ENCODE data around the gene EPHA5.
"Not testable (repeated sequence)": the region's sequence is repeated elsewhere in the genome, so short reads cannot be mapped to it uniquely, and the experiment has no call there.

The EPHA5 gene

DNA sequence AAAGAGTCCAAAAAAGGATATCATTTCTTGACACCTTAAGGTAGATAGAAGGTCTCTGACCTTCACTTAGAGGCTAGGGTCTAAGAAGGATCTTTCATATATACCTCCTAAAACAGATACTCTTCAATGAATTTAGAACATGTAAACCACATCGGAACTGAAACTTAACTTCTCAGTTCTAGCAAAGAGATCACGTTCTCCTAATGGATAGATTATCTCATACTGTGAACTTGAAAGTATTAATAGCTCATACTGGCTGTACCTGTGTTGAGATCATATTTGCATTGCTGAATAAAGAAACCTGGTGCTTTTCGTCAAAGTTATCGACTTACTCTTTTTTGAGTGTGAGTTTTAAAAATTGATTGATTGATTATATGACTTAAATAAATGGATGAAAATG lies 353.8 kb downstream of the EPHA5 start:
- H3K4ac ChIP-seq (ENCODE audit: low read depth, low read length) = no peak overlapping the region
- H3K4me3 ChIP-seq (ENCODE audit: low read depth, low read length) = no peak overlapping the region
- no peak overlapping the region for H4K12ac ChIP-seq (ENCODE audit: low read depth, low read length)
- WGBS (ENCODE audit: extremely low coverage, insufficient coverage, insufficient read length) = no CpG with 5 or more reads among the region's 4 CpGs
- no peaks in the 10 kb centered on the region for H3K9me3 ChIP-seq (ENCODE audit: insufficient read depth, low read depth, low read length)
- H3K27me3 ChIP-seq (ENCODE audit: insufficient read depth, low read length) = no peaks in the 10 kb centered on the region
- no peaks in the 10 kb centered on the region for H3K79me1 ChIP-seq (ENCODE audit: low read length)
- H4K91ac ChIP-seq (ENCODE audit: low read depth, low read length) = no peak overlapping the region
- no peak overlapping the region for H2AFZ ChIP-seq (ENCODE audit: insufficient read depth, low read length, poor library complexity)
- no peak overlapping the region for H4K8ac ChIP-seq (ENCODE audit: low read depth, low read length)
- H3K14ac ChIP-seq (ENCODE audit: low read length) = no peak overlapping the region
- H3K4me1 ChIP-seq (ENCODE audit: control insufficient read depth in 1 of 2, insufficient read depth in 2 of 2, low read length in 2 of 2) = no peaks in the 10 kb centered on the region
- H3K23ac ChIP-seq (ENCODE audit: low read length) = no peak overlapping the region
- H2BK120ac ChIP-seq (ENCODE audit: insufficient read depth, low read length, poor library complexity) = no peak overlapping the region
- no peaks in the 10 kb centered on the region for H3K36me3 ChIP-seq (ENCODE audit: control insufficient read depth in 1 of 2, insufficient read depth in 2 of 2, low read length in 2 of 2)
- no peak overlapping the region for H3K27ac ChIP-seq (ENCODE audit: low read depth, low read length)
- no peak overlapping the region for H3K4me2 ChIP-seq (ENCODE audit: low read length)
- no peak overlapping the region for H3K18ac ChIP-seq (ENCODE audit: low read length)
- H2BK5ac ChIP-seq (ENCODE audit: low read depth, low read length, poor library complexity) = no peak overlapping the region
- DNase-seq = no peak
- H2AK5ac ChIP-seq (ENCODE audit: low read length) = no peak overlapping the region
- H2BK12ac ChIP-seq (ENCODE audit: low read length) = no peak overlapping the region
- H3K9ac ChIP-seq (ENCODE audit: low read length) = no peak overlapping the region
- H3K79me2 ChIP-seq (ENCODE audit: control insufficient read depth, insufficient read depth, low read length, poor library complexity) = no peaks in the 10 kb centered on the region

DNA sequence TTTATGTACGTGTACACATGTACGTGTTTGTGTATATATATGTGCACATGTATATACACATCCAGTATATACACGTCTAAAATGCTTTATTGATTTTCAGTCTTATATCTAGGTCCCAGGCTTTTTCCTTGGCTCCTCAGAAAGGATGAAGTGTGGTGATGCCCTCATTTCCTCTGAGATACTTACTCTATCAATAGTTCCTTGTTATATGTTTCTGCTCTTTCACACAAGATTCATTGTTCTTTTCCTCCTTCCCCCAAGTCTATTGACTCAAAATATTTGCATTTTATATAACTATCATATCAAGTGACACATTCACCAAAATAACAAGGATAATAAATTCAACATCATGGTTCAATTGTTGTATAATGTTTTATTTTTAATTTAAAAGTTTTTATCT lies 359.2 kb downstream of the EPHA5 start:
- Histone ChIP-seq H2AK5ac (ENCODE audit: low read length) (no peak overlapping the region), H3K79me2 (ENCODE audit: control insufficient read depth, insufficient read depth, low read length, poor library complexity) (no peaks in the 10 kb centered on the region), H3K27ac (ENCODE audit: low read depth, low read length) (no peak overlapping the region), H4K91ac (ENCODE audit: low read depth, low read length) (no peak overlapping the region), H3K9me3 (ENCODE audit: insufficient read depth, low read depth, low read length) (no peaks in the 10 kb centered on the region), H3K14ac (ENCODE audit: low read length) (no peak overlapping the region), H4K8ac (ENCODE audit: low read depth, low read length) (no peak overlapping the region), H3K9ac (ENCODE audit: low read length) (no peak overlapping the region), H2BK5ac (ENCODE audit: low read depth, low read length, poor library complexity) (no peak overlapping the region), H3K4me1 (ENCODE audit: control insufficient read depth in 1 of 2, insufficient read depth in 2 of 2, low read length in 2 of 2) (no peaks in the 10 kb centered on the region), H3K23ac (ENCODE audit: low read length) (no peak overlapping the region), H3K4ac (ENCODE audit: low read depth, low read length) (no peak overlapping the region), H2AFZ (ENCODE audit: insufficient read depth, low read length, poor library complexity) (no peak overlapping the region), H3K36me3 (ENCODE audit: control insufficient read depth in 1 of 2, insufficient read depth in 2 of 2, low read length in 2 of 2) (no peaks in the 10 kb centered on the region), H3K18ac (ENCODE audit: low read length) (no peak overlapping the region), H2BK12ac (ENCODE audit: low read length) (no peak overlapping the region), H4K12ac (ENCODE audit: low read depth, low read length) (no peak overlapping the region), H3K4me2 (ENCODE audit: low read length) (no peak overlapping the region), H3K27me3 (ENCODE audit: insufficient read depth, low read length) (no peaks in the 10 kb centered on the region), H3K79me1 (ENCODE audit: low read length) (no peaks in the 10 kb centered on the region), H3K4me3 (ENCODE audit: low read depth, low read length) (no peak overlapping the region), H2BK120ac (ENCODE audit: insufficient read depth, low read length, poor library complexity) (no peak overlapping the region)
- WGBS (ENCODE audit: extremely low coverage, insufficient coverage, insufficient read length) = no CpG with 5 or more reads among the region's 3 CpGs
- DNase-seq = no peak

DNA sequence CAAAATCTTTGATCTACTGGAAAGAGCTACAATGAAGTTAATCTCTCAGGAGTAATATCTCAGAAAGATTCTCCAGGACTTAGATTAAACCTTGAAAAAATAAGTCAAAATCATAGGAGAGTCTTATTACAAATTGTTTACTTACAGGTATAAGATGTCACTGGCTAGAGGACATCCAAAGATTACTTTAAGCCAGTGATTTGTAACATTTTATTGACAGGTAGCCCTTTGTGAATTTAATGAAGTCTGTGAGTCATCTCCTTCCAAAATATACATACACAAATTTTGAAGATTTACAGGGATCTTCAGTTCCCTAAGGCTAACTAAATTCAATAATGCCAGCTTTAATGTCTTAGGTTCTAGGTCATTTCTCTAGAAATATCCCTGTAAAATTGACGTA lies 359.7 kb downstream of the EPHA5 start:
- no peaks in the 10 kb centered on the region for H3K79me1 ChIP-seq (ENCODE audit: low read length)
- no peak overlapping the region for H3K4me3 ChIP-seq (ENCODE audit: low read depth, low read length)

DNA sequence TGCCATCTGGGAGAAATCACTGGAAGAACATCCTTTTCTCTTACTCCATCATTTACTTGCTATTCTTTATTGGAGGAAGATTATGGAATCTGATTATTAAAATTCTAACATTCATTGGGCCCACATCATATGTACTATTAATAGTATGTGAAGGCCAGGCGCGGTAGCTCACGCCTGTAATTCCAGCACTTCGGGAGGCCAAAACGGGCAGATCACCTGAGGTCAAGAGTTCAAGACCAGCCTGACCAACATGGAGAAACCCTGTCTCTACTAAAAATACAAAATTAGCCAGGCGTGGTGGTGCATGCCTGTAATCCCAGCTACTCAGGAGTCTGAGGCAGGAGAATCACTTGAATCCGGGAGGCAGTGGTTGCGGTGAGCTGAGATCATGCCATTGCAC lies 361.7 kb downstream of the EPHA5 start:
- H2BK5ac ChIP-seq (ENCODE audit: low read depth, low read length, poor library complexity); H3K4me2 ChIP-seq (ENCODE audit: low read length); H2BK120ac ChIP-seq (ENCODE audit: insufficient read depth, low read length, poor library complexity); H3K36me3 ChIP-seq (ENCODE audit: control insufficient read depth in 1 of 2, insufficient read depth in 2 of 2, low read length in 2 of 2); H2AK5ac ChIP-seq (ENCODE audit: low read length); H2BK12ac ChIP-seq (ENCODE audit: low read length); H3K4ac ChIP-seq (ENCODE audit: low read depth, low read length); H3K79me2 ChIP-seq (ENCODE audit: control insufficient read depth, insufficient read depth, low read length, poor library complexity); H4K91ac ChIP-seq (ENCODE audit: low read depth, low read length); H2AFZ ChIP-seq (ENCODE audit: insufficient read depth, low read length, poor library complexity); H3K4me3 ChIP-seq (ENCODE audit: low read depth, low read length); H3K9me3 ChIP-seq (ENCODE audit: insufficient read depth, low read depth, low read length); H3K27me3 ChIP-seq (ENCODE audit: insufficient read depth, low read length); H4K12ac ChIP-seq (ENCODE audit: low read depth, low read length); H3K18ac ChIP-seq (ENCODE audit: low read length); H4K8ac ChIP-seq (ENCODE audit: low read depth, low read length); H3K27ac ChIP-seq (ENCODE audit: low read depth, low read length); H3K23ac ChIP-seq (ENCODE audit: low read length); DNase-seq; H3K4me1 ChIP-seq (ENCODE audit: control insufficient read depth in 1 of 2, insufficient read depth in 2 of 2, low read length in 2 of 2); H3K14ac ChIP-seq (ENCODE audit: low read length); H3K9ac ChIP-seq (ENCODE audit: low read length); H3K79me1 ChIP-seq (ENCODE audit: low read length): not testable (repeated sequence)
- no CpG with 5 or more reads among the region's 8 CpGs for WGBS (ENCODE audit: extremely low coverage, insufficient coverage, insufficient read length)

More for the DNA sequence above, 359.7 kb downstream of the EPHA5 start:
- H3K9me3 ChIP-seq (ENCODE audit: insufficient read depth, low read depth, low read length) = no peaks in the 10 kb centered on the region
- H3K14ac ChIP-seq (ENCODE audit: low read length) = no peak overlapping the region
- H3K36me3 ChIP-seq (ENCODE audit: control insufficient read depth in 1 of 2, insufficient read depth in 2 of 2, low read length in 2 of 2) = no peaks in the 10 kb centered on the region
- H3K23ac ChIP-seq (ENCODE audit: low read length) = no peak overlapping the region
- no peak overlapping the region for H4K8ac ChIP-seq (ENCODE audit: low read depth, low read length)
- no peak for DNase-seq
- no peak overlapping the region for H3K18ac ChIP-seq (ENCODE audit: low read length)
- no peak overlapping the region for H3K4ac ChIP-seq (ENCODE audit: low read depth, low read length)
- H2AK5ac ChIP-seq (ENCODE audit: low read length) = no peak overlapping the region
- WGBS (ENCODE audit: extremely low coverage, insufficient coverage, insufficient read length) = no CpG with 5 or more reads among the region's 1 CpG
- no peak overlapping the region for H2BK5ac ChIP-seq (ENCODE audit: low read depth, low read length, poor library complexity)
- no peak overlapping the region for H3K9ac ChIP-seq (ENCODE audit: low read length)
- H2AFZ ChIP-seq (ENCODE audit: insufficient read depth, low read length, poor library complexity) = no peak overlapping the region
- H4K12ac ChIP-seq (ENCODE audit: low read depth, low read length) = no peak overlapping the region
- no peaks in the 10 kb centered on the region for H3K27me3 ChIP-seq (ENCODE audit: insufficient read depth, low read length)
- no peaks in the 10 kb centered on the region for H3K4me1 ChIP-seq (ENCODE audit: control insufficient read depth in 1 of 2, insufficient read depth in 2 of 2, low read length in 2 of 2)
- no peak overlapping the region for H2BK12ac ChIP-seq (ENCODE audit: low read length)
- no peak overlapping the region for H3K27ac ChIP-seq (ENCODE audit: low read depth, low read length)
- H3K4me2 ChIP-seq (ENCODE audit: low read length) = no peak overlapping the region
- no peaks in the 10 kb centered on the region for H3K79me2 ChIP-seq (ENCODE audit: control insufficient read depth, insufficient read depth, low read length, poor library complexity)
- H4K91ac ChIP-seq (ENCODE audit: low read depth, low read length) = no peak overlapping the region
- H2BK120ac ChIP-seq (ENCODE audit: insufficient read depth, low read length, poor library complexity) = no peak overlapping the region
